KBM-7 (cell line): Measurements from ENCODE around the gene LTBP1.
"Not testable (repeated sequence)": the region's sequence is repeated elsewhere in the genome, so short reads cannot be mapped to it uniquely, and the experiment has no call there.

Experiments used
- DNase-seq: peaks from one replicate; pipeline ENCODE4 v3.0.0-alpha.2; 2015
- in situ Hi-C: fragments of 300-500 bp; cut with MboI; formaldehyde crosslinking; loops from 2 replicates; pipeline ENCODE4 v1.14.3; 2020; ENCODE audit warnings: low sequenced_read_pairs, low pct_unique_long_range_greater_than_20kb, mixed read lengths

Gene LTBP1

DNA sequence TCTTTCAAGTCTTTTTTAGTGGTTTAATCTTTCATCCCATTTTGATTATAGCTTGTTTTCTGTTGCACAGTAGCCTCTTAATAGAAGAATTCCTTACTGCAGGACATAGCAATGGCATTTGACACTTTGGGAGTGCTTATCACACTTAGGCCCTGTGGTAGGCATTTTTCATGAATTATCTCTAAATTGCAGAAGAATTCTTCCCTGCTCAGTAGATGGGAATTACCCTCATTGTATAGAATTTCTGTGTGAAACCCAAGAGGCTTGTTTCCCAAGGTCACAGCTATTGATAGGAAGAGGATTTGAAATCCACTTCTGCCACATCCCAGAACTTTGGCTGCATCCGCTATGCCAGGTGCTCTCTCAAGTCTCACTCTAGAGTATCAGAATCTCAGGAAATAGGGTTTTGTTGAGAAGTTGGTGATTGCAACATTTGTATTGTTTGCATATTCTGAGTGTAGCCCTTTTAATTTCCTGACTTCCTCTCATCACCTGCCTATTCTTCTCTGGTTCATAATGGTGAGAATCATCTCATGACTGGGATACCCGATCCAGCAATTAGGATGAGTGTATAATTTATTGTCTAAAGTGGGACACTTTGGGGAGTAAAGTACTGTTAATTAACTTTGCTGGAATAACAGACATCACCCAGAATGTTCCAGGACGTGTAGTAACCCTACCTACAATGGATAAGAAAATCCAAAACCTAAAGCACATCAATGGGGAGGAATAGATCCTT, 274.5 kb downstream of the LTBP1 start:
- DNase-seq, result no peak
- in situ Hi-C loops, result no loop called here

DNA sequence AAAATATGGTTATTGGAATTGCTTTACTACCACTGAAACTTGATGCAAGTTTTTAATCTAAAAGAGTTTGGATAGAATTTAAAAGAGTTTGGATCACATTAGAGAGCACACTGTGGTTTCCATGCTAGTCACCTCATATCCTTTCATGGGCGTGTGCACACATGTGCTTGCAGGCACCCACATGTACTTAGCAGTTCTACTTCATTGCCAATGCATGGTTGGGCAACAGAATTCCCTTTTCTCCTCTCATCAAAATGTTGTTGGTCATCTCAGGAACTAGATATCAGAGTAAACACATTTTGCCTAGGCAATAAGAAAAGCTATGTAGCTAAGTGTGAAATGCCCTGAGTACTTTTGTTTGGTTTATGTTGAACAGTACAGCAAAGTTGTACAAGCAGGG, 275.6 kb downstream of the LTBP1 start:
- no peak for DNase-seq

GRCh38 chr2:33223856-33224255, 277.1 kb downstream of the LTBP1 start:
- no peak for DNase-seq
- in situ Hi-C loops, result no loop called here

More for the DNA sequence above, 275.6 kb downstream of the LTBP1 start:
- in situ Hi-C loops, result no loop called here

DNA sequence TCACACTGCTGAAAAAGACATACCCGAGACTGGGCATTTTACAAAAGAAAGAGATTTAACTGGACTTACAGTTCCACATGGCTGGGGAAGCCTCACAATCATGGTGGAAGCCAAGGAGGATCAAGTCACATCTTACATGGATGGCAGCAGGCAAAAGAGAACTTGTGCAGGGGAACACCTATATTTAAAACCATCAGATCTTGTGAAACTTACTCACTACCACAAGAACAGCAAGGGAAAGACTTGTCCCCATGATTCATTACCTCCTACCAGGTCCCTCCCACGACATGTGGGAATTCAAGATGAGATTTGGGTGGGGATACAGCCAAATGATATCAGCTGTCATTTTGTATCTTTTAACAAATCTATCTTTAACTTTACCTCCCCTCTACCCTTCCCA, 278.6 kb downstream of the LTBP1 start:
- no peak for DNase-seq
- in situ Hi-C loops, result no loop called here

DNA sequence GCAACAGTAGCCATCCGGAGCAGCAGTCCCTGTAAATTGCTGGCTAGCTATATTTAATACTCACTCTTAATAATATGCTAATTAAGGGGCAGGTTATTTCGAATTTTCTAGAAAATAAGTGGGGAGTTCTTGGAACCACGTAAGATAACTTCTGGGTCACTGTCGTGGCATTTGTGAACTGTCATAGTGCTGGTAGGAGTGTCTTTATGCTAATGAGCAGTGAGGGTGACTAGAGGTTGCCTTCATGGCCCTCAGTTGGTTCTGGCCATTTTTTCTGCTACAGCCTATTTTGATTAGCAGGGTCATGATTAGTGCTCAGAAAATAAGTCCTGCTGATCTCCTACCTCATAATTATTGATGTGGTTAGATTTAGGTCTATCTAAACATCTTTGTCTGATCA, 279.8 kb downstream of the LTBP1 start:
- no peak for DNase-seq
- in situ Hi-C loops, result no loop called here

DNA sequence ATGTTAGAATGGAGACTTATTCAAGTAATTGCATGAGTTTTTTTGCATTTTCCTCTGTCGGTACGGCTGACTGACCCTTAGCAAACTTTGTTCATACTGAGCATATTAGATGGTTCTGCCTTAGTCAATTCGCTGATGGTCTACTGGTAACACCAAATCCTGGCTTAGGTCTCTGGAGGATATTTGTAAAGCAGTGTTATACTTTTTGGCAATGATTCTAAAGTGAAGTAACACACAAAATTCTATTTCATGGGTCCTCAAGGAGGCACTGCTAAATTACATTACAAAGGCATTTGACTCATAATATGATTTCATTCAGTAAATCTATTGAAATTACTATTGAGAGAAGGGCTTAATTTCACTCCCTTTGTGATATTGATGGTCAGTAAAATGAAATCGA, 282.9 kb downstream of the LTBP1 start:
- in situ Hi-C loops, result no loop called here
- no peak for DNase-seq

DNA sequence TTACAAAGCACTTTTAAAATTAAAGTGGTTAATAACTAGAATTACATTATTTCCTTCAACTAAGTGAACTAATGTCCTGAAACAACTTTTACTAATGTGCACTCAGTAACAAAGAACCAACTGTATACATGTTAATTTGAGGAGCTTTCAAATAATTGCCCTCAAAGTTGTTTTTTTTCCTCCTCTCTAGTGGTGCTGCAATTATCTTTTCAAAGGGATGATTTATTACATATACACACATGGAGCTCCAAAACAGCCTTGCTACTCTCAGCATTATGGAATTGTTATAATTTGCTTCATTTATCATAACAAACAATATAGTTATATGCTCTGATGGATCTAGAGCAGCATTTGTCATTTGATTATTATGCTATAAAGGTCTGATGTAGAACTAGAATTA, 283.4 kb downstream of the LTBP1 start:
- in situ Hi-C loops, result no loop called here

DNA sequence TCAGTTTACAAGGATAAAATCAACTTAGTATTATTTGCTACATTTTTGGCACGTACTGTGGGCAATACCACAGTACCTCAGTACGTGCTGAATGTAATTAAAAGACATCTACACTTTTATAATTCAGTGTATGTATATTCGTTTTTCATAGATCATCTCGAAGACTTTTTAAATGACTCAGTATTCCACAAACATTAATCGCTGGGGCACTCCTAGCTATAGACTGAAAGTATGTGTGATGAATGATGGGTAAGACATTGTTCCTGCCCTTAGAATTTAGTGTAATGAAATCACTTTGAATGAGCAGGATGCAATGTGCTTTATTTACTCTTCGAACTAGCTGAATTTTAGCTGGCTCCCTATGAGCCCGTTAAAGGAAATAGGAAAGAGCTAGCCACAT, 284.1 kb downstream of the LTBP1 start:
- DNase-seq, result no peak
- in situ Hi-C loops, result no loop called here

More for the DNA sequence above, 283.4 kb downstream of the LTBP1 start:
- no peak for DNase-seq

DNA sequence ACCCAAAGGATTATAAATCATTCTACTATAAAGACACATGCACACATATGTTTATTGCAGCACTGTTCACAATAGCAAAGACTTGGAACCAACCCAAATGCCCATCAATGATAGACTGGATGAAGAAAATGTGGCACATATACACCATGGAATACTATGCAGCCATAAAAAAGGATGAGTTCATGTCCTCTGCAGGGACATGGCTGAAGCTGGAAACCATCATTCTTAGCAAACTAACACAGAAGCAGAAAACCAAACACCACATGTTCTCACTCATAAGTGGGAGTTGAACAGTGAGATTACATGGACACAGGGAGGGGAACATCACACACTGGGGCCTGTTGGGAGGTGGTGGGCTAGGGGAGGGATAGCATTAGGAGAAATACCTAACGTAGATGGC, 288.8 kb downstream of the LTBP1 start:
- DNase-seq, in situ Hi-C loops: not testable (repeated sequence)

DNA sequence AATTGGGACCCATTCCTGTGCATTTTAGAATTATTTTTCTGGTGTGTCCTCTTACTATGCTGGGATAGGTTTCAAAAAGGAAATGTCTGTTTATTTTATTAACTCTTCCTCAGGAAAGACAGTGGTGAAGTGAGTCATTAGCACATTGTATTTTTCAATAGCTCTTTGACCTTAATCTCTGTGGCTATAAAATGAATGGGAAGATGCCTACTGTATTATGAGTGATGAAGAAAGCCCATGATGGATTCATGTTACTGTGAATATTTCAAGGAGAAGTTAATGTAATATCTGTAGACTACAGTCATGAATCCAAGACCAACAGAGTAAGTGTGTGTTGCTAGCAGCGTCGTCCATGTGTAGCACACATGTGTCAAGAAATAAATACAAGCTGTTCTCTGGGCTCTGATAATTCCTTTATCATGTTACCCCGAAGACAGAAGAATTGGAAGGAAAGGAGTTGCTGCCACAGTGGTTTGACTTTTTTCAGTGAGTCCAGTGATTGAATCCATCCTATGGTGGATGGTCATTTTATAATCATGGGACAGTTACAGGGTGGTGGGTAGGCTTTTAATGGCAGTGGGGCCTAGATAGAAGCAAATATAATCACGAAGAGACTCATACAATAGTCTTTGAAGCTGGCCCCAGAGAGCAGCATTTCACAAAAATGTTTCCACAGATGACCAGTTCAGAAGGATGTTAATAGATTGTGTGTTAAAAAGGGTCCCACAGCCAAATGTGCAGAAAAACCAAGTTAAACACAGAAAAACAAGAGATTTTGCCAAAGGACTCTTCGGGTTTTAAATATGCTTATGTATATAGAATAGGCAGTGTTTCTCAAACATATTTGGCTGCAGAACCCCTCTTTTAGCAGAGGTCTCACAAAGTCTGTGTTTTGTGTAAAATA, 290.0 kb downstream of the LTBP1 start:
- DNase-seq, result no peak
- in situ Hi-C loops, result no loop called here

DNA sequence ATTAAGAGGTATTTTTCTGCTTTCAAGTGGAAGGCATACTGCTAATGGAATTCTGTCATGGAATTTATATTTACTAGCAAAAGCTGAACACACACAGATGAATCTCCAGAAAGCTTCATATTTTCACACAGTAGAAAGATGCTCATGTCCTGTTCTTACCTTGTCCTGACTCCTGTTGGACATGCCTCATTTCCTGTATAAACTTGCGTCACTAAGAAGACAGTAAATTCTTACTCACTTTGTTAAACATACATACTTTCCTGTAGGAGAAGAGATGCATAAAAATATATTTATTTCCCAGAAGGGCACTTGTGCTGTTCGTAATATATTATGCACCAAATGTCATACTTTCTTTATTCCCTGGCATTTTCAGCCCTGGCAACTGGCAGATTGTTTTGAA, 291.4 kb downstream of the LTBP1 start:
- in situ Hi-C loops, result no loop called here
- no peak for DNase-seq

DNA sequence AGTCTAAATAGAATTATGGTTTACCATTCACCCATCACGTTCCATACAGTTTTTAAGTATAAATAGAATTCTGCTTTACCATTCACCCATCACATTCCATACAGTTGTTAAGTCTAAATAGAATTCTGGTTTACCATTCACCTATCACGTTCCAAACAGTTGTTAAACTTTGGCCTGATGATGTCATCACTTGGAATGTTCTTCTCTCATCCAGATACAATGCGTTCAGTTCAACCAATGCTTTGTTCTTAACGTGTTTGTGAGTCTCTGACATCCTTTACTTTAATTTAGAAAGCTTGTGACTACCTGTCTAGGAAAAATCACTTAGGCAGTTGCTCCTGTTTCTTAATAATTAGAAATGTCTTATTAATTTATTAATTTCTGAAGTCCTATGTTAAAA, 293.4 kb downstream of the LTBP1 start:
- in situ Hi-C loops, result no loop called here
- no peak for DNase-seq

DNA sequence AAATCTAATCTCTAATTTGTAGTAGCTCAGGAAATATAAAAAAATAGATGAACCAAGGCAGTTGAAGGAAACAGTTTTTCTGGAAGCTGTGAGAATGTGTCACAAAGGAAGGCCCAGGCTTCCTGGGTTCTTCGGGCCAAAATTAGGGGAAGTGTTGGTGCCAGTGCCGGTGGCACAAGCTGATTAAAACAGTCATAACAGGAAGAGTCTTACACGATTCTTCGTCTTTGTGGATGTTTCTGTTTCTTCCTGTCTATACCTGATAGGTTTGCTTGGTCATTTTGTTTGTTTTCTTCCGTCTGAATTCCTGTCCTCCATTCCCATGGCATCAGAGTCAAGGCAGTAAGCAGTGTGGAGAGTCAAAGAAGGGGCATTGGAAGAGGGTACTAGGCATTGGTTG, 294.3 kb downstream of the LTBP1 start:
- in situ Hi-C loops, result no loop called here

GRCh38 chr2:33241581-33241980, 294.8 kb downstream of the LTBP1 start:
- DNase-seq, result no peak
- in situ Hi-C loops, result no loop called here

More for the DNA sequence above, 294.3 kb downstream of the LTBP1 start:
- DNase-seq, result no peak

GRCh38 chr2:33242845-33243244, 296.1 kb downstream of the LTBP1 start:
- DNase-seq, result no peak
- in situ Hi-C loops, result no loop called here

GRCh38 chr2:33246432-33246831, 299.7 kb downstream of the LTBP1 start:
- DNase-seq, result no peak
- in situ Hi-C loops, result no loop called here

DNA sequence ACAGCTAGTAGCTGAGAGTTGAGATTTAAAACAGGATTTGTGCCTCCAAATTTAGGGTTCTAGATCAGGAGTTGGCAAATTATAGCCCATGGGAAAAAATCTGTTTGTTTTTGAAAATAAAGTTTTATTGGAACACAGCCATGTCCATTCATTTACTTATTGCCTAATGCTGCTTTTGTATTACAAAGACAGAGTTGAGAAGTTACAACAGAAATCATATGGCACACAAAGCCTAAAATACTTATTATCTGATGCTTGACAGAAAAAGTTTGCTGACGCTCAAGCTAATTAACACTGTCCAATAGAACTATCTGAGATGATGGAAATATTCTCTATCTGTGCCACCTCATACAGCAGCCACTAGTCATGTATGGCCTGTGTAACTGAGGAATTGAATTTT, 300.6 kb downstream of the LTBP1 start:
- in situ Hi-C loops, result no loop called here
- no peak for DNase-seq

DNA sequence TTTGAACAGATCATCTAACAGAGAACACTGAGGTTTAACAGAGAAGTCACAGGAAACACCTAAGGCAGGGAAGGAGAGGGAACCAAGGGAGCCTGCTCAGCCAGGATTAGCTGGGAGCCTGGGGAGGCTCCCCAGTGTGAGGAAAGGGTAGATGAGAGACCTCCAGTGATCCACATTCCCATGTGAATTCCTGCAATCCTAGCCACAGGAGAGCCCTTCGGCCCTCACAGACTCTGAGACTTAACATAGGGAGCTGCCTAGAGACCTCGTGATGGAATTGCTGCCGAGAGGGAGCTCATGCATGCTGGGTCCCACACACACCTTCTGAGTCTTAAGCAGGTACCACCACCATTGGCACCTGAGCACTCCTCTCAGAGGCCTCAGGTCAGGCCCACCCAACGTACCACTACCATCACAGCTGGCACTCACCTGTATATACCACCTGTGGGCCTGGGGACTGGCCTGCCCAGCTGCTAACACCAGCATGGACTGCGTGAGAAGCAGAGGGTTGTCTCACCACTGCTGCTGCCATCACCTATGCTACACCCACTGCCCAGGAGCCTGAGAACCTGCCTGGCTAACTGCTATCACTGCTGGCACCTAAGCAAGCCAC, 303.8 kb downstream of the LTBP1 start:
- in situ Hi-C loops, result no loop called here

GRCh38 chr2:33256162-33256755, 309.5 kb downstream of the LTBP1 start:
- in situ Hi-C loops, result no loop called here
- DNase-seq, result peak; percentile 10

More for the DNA sequence above, 303.8 kb downstream of the LTBP1 start:
- DNase-seq, result no peak

- DNase-seq, result no peak
- in situ Hi-C loops, result no loop called here
These were observed 311.6 kb downstream of the LTBP1 start for GRCh38 chr2:33258387-33258786.
